ENCODE measurements around the gene ITPR1. TPM values are rescaled to one million over a fixed set of nuclear protein-coding genes. Genes with fewer than 3 reads are reported as not detected.

The ITPR1 gene
- total and polyA plus RNA-seq, 2 of the 4 experiments (the other 2 are of a cell fraction) = 1.8 to 5.7 TPM

DNA sequence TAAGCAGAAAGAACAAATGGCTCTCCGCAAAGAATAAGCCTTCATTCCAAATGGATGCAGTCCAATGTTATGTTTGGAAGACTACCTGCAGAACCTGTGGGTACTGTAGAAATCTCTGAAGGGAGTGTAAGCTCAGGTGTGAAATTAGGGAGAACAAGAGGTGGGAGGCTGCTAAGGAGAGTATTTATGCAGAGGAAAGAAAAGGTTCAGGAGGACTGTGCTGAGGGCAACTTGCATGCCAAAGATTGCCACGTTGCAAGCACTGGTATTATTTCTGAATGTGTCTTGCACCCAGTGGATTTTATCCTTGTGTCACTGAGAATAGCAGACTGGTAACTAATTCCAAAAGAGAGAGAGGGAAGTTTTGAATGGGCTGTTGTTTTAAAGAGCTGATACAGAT, 144.1 kb downstream of the ITPR1 start:
- Histone ChIP-seq H3K79me1 (ENCODE audit: low read depth in 1 of 2, low read length in 2 of 2) (no peaks in the 10 kb centered on the region), H2BK15ac (ENCODE audit: low read depth, low read length) (no peak overlapping the region), H3K9ac (ENCODE audit: low read depth, low read length) (no peak overlapping the region), H2AK9ac (replicated peaks; ENCODE audit: low read depth, low read length, poor library complexity) (no peak overlapping the region), H2AFZ (replicated peaks; ENCODE audit: low read length, poor library complexity) (no peak overlapping the region), H3K9me3 (ENCODE audit: control insufficient read depth, insufficient read depth, low read length) (no peaks in the 10 kb centered on the region), H3K14ac (replicated peaks; ENCODE audit: low read depth, low read length) (no peak overlapping the region), H3K36me3 (ENCODE audit: control insufficient read depth, insufficient read depth, low read length) (no peaks in the 10 kb centered on the region), H3K27ac (ENCODE audit: insufficient read depth, low read length) (no peak overlapping the region), H3K18ac (ENCODE audit: low read depth, low read length) (no peak overlapping the region), H3K4ac (ENCODE audit: low read depth, low read length) (no peak overlapping the region), H2BK120ac (ENCODE audit: low read depth, low read length) (no peak overlapping the region), H4K20me1 (ENCODE audit: insufficient read depth, low read length) (no peaks in the 10 kb centered on the region), H4K5ac (ENCODE audit: low read depth, low read length) (no peak overlapping the region), H3K4me1 (ENCODE audit: control insufficient read depth, insufficient read depth, low read length) (no peaks in the 10 kb centered on the region), H3K9me1 (ENCODE audit: insufficient read depth, low read length) (no peaks in the 10 kb centered on the region), H2BK5ac (ENCODE audit: low read depth, low read length, poor library complexity, severe bottlenecking) (no peak overlapping the region), H3K23ac (ENCODE audit: low read depth, low read length) (no peak overlapping the region), H3K56ac (ENCODE audit: extremely low read depth, insufficient read depth, low read length) (no peak overlapping the region), H2BK20ac (ENCODE audit: low read depth, low read length) (no peak overlapping the region), H4K8ac (ENCODE audit: low read depth in 2 of 2, low read length in 2 of 2) (no peak overlapping the region), H4K91ac (ENCODE audit: insufficient read depth, low read depth, low read length) (no peak overlapping the region), H3K4me2 (ENCODE audit: low read depth, low read length) (no peak overlapping the region), H3K4me3 (ENCODE audit: insufficient read depth, low read depth, low read length) (no peak overlapping the region), H3K27me3 (ENCODE audit: control insufficient read depth, insufficient read depth, low read length) (no peaks in the 10 kb centered on the region), H2AK5ac (ENCODE audit: low read depth, low read length) (no peak overlapping the region)
- DNase-seq (no peak), ATAC-seq (ENCODE audit: low read depth) (no peak)
- dilution Hi-C loops (cut with HindIII; ENCODE audit: low sequenced_read_pairs, unreplicated experiment) = no loop called here
- BruUV-seq (replicated peaks) = no TSS peak
- no peak for TF ChIP-seq RFX5 (IDR thresholded peaks at IDR 0.05; ENCODE audit: low read depth, low read length)
- in situ Hi-C loops (cut with MboI; ENCODE audit: low sequenced_read_pairs) = no loop called here
- ChIA-PET POLR2A (ENCODE audit: unreplicated experiment) (no interaction called here), CTCF (no interaction called here)
- 64% methylated on average over 2 of the region's 2 CpGs; no CpG with 5 or more reads in 1 of the 2 experiments for WGBS, 2 experiments (ENCODE audit: extremely low coverage in 2 of 2, insufficient read length in 1 of 2)
- intact Hi-C loops (cut with micrococcal nuclease) = loop anchor here (10.0 kb wide), 1 partner anchor 1432 kb away; no protein-coding TSS in a partner anchor
